ENCODE data around the gene ADCY5.

Gene ADCY5

DNA sequence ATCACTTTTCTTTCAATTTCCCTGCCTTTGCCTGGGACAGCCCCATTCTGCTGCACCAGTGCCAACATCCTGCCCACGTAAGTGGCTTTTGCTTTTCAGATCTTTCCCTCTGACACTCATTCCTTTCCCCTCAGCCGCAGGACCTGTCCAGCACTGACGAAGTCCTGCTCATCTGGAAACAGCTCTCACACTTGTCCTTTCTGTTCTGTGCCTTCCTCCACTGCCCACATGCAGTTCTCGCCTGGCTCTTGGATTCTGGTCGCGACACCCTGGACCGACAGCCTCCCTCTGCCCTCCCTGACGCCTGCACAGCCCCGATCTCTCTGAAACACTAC is 99.7 kb downstream of the ADCY5 start:
- no peak overlapping the region for H3K4me3 ChIP-seq (ENCODE audit: low read length)
- no peaks in the 10 kb centered on the region for H3K4me1 ChIP-seq (ENCODE audit: control insufficient read depth, insufficient read depth, low read length)
- H3K9ac ChIP-seq (ENCODE audit: low read depth, low read length): no peak overlapping the region
- H3K9me3 ChIP-seq (replicated peaks; ENCODE audit: low read length): no peaks in the 10 kb centered on the region
- no peak overlapping the region for H3K4me2 ChIP-seq (ENCODE audit: low read length)
- no peaks in the 10 kb centered on the region for H3K36me3 ChIP-seq (ENCODE audit: insufficient read depth, low read length)
- peaks cover 89% of the 10 kb centered on the region for H3K27me3 ChIP-seq (ENCODE audit: control insufficient read depth, insufficient read depth, low read length)

GRCh38 chr3:123348471-123349200 is 100.3 kb downstream of the ADCY5 start:
- H3K9ac ChIP-seq (ENCODE audit: low read depth, low read length): no peak overlapping the region
- H3K4me1 ChIP-seq (ENCODE audit: control insufficient read depth, insufficient read depth, low read length): no peaks in the 10 kb centered on the region
- H3K36me3 ChIP-seq (ENCODE audit: insufficient read depth, low read length): no peaks in the 10 kb centered on the region
- peaks cover 84% of the 10 kb centered on the region for H3K27me3 ChIP-seq (ENCODE audit: control insufficient read depth, insufficient read depth, low read length)
- H3K4me2 ChIP-seq (ENCODE audit: low read length): no peak overlapping the region
- no peaks in the 10 kb centered on the region for H3K9me3 ChIP-seq (replicated peaks; ENCODE audit: low read length)
- H3K4me3 ChIP-seq (ENCODE audit: low read length): no peak overlapping the region

GRCh38 chr3:123347691-123348264 is 101.1 kb downstream of the ADCY5 start:
- H3K4me3 ChIP-seq (ENCODE audit: low read length): no peak overlapping the region
- no peaks in the 10 kb centered on the region for H3K4me1 ChIP-seq (ENCODE audit: control insufficient read depth, insufficient read depth, low read length)
- H3K9me3 ChIP-seq (replicated peaks; ENCODE audit: low read length): no peaks in the 10 kb centered on the region
- H3K36me3 ChIP-seq (ENCODE audit: insufficient read depth, low read length): no peaks in the 10 kb centered on the region
- H3K4me2 ChIP-seq (ENCODE audit: low read length): no peak overlapping the region
- H3K9ac ChIP-seq (ENCODE audit: low read depth, low read length): no peak overlapping the region
- peaks cover 82% of the 10 kb centered on the region for H3K27me3 ChIP-seq (ENCODE audit: control insufficient read depth, insufficient read depth, low read length)

DNA sequence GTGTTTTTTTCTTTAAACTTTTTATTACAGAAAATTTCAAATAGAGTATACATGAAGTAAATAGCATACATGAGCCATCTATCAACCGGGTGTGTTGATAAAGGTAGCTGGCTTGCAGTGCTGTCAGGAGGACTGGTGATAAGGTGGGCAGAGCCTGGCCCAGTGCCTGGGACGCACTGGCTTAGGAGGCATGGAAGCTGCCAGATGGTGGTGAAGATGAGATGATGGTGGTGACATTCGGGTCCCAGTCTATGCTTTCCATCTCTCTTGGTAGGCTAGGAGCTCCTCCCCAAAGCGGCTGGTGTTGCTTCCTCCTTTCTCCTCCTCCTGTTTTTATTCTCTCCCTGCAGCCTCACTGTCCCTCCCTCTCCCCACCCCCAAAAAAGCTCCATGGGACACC is 101.7 kb downstream of the ADCY5 start:
- Histone ChIP-seq H3K4me1 (ENCODE audit: control insufficient read depth, insufficient read depth, low read length) (no peaks in the 10 kb centered on the region), H3K36me3 (ENCODE audit: insufficient read depth, low read length) (no peaks in the 10 kb centered on the region)

DNA sequence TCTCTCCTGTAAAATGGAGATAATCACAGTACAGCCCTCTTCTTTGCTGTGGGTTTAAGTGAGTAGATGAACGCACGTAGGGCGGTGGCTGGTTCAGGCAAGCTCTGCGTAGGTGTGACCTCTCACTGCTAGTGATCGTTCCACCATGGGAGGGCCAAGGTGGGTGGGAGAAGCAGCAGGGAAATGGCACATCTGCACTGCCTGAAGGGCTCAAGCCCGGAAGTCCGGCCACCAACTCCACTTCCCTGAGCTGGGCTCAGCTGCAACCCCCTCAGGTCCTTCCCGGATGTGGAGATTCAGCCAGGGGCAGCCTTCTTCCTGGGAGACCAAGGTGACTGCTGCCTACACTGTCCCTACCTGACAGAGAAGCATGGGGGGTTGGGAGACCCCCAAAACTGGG is 102.9 kb downstream of the ADCY5 start:
- Histone ChIP-seq H3K27me3 (ENCODE audit: control insufficient read depth, insufficient read depth, low read length) (peaks cover 71% of the 10 kb centered on the region), H3K4me1 (ENCODE audit: control insufficient read depth, insufficient read depth, low read length) (no peaks in the 10 kb centered on the region), H3K9me3 (replicated peaks; ENCODE audit: low read length) (no peaks in the 10 kb centered on the region), H3K4me2 (ENCODE audit: low read length) (no peak overlapping the region), H3K9ac (ENCODE audit: low read depth, low read length) (no peak overlapping the region), H3K4me3 (ENCODE audit: low read length) (no peak overlapping the region), H3K36me3 (ENCODE audit: insufficient read depth, low read length) (no peaks in the 10 kb centered on the region)

More for the DNA sequence above, 101.7 kb downstream of the ADCY5 start:
- no peak overlapping the region for H3K4me2 ChIP-seq (ENCODE audit: low read length)
- no peak overlapping the region for H3K4me3 ChIP-seq (ENCODE audit: low read length)
- H3K9me3 ChIP-seq (replicated peaks; ENCODE audit: low read length): no peaks in the 10 kb centered on the region
- no peak overlapping the region for H3K9ac ChIP-seq (ENCODE audit: low read depth, low read length)
- H3K27me3 ChIP-seq (ENCODE audit: control insufficient read depth, insufficient read depth, low read length): peaks cover 81% of the 10 kb centered on the region

DNA sequence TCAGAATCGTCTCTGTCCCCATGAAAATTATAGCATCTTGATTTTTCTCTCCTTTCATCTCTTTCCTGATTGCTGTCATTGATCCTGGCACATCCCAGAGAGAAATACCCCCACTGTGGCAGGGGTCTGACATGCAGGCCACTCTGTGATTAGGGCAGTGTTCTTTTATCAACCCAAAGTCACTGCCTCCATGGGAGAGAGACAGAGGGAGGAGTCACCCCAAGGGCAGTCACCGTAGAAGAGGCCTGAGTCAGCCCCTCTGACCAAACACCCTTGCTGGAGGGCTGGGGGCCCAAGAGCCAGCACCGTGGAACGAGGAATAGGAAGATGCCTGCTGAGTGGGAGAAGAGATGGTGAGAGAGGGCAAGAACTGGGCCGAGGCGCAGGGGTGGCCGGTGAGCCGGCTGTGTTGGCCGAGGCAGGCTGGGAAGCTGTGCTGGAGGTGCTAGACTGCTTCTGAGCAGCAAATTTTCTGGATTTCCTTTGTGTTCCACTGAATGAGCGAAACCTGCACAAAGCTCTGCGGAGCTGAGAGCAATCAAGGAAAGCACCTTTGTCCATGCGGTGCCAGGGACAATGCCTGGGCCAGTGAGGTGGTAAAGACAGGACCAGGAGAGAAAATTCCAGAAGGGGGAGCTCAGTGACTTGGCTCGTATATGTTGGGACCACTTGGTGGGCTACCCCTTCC is 103.8 kb downstream of the ADCY5 start:
- Histone ChIP-seq H3K36me3 (ENCODE audit: insufficient read depth, low read length) (no peaks in the 10 kb centered on the region), H3K4me2 (ENCODE audit: low read length) (no peak overlapping the region), H3K27me3 (ENCODE audit: control insufficient read depth, insufficient read depth, low read length) (peaks cover 70% of the 10 kb centered on the region), H3K9ac (ENCODE audit: low read depth, low read length) (no peak overlapping the region), H3K9me3 (replicated peaks; ENCODE audit: low read length) (no peaks in the 10 kb centered on the region), H3K4me1 (ENCODE audit: control insufficient read depth, insufficient read depth, low read length) (no peaks in the 10 kb centered on the region), H3K4me3 (ENCODE audit: low read length) (no peak overlapping the region)

DNA sequence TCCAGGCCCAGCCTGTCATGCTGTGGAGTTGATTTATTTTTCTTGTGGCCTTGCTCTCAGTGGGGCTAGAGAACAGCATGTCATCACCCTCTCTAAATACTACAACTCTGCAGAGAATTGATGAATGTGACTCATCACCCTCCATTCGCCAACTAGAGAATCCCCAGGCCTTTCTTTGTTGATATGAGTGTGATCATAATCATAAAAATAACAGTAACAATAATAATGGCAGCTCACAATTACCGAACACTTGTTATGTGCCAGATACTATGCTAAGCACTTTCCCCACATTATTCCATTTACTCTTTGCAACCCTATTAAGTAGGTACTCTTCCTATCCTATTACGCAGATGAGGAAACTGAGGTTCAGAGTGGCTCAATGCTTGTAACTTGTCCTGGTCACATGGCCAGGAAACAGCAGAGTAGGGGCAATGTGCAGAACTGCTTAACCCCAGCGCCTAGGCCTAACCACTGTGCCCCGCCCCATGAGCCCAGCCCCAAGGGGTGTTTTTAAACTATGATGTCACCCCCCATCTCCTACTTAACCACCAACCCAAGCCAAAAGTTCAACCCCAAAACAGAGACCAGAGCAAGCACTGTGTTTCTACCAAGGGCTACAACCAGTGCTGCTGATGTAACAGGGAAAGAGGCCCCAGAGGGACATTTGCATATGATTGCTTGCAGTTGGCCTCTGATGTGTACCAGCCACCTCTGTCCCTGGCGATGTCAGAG is 104.5 kb downstream of the ADCY5 start:
- Histone ChIP-seq H3K4me3 (ENCODE audit: low read length) (no peak overlapping the region), H3K9ac (ENCODE audit: low read depth, low read length) (no peak overlapping the region), H3K36me3 (ENCODE audit: insufficient read depth, low read length) (no peaks in the 10 kb centered on the region), H3K4me1 (ENCODE audit: control insufficient read depth, insufficient read depth, low read length) (no peaks in the 10 kb centered on the region), H3K4me2 (ENCODE audit: low read length) (no peak overlapping the region), H3K9me3 (replicated peaks; ENCODE audit: low read length) (no peaks in the 10 kb centered on the region), H3K27me3 (ENCODE audit: control insufficient read depth, insufficient read depth, low read length) (peaks cover 64% of the 10 kb centered on the region)

DNA sequence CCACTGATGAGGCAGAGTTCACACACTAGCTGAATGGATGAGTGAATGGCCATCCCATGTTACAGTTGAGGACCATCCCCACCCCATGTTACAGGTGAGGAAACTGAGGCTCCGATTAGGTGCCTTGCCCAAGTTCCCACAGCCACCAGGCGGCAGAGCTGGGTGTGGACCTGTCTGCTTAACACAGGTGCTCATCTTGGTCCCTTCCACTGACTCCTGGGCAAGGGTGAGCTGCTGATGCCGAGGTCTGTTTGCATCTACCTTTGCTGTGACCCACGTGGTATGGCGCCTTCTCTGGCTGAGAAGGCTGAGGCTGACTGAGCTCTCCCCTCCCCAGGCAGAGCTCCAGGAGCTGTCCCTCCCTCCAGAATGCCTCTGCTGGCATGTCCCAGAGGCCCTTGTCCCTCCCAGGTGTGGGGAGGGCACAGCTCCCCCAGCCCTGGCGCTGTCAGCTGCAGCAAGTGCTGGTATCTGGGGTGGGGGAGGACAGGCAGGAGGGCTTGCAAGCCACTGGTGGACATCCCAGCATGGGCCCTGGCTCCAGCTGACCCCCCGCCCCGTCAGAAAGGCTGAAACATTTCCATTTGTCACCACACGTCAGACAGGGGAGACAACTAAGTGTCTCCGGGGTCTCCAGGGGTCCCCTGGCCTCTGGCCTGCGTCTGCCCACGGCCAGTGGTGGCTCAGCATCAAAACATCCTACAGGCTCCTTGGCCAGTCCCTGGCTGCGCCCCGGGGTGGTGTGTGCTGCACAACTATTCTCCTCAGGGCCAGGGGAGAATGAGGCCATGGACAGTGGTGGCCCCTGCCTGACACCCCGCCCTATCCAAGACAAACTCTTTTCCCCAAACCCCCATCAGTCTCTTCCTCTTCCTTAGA is 105.4 kb downstream of the ADCY5 start:
- no peaks in the 10 kb centered on the region for H3K4me1 ChIP-seq (ENCODE audit: control insufficient read depth, insufficient read depth, low read length)
- H3K9me3 ChIP-seq (replicated peaks; ENCODE audit: low read length): no peaks in the 10 kb centered on the region
- no peak overlapping the region for H3K4me3 ChIP-seq (ENCODE audit: low read length)
- no peaks in the 10 kb centered on the region for H3K36me3 ChIP-seq (ENCODE audit: insufficient read depth, low read length)
- H3K4me2 ChIP-seq (ENCODE audit: low read length): no peak overlapping the region
- H3K27me3 ChIP-seq (ENCODE audit: control insufficient read depth, insufficient read depth, low read length): peaks cover 63% of the 10 kb centered on the region
- no peak overlapping the region for H3K9ac ChIP-seq (ENCODE audit: low read depth, low read length)

GRCh38 chr3:123342631-123343080 is 106.2 kb downstream of the ADCY5 start:
- no peaks in the 10 kb centered on the region for H3K9me3 ChIP-seq (replicated peaks; ENCODE audit: low read length)
- no peaks in the 10 kb centered on the region for H3K4me1 ChIP-seq (ENCODE audit: control insufficient read depth, insufficient read depth, low read length)
- no peaks in the 10 kb centered on the region for H3K36me3 ChIP-seq (ENCODE audit: insufficient read depth, low read length)
- H3K9ac ChIP-seq (ENCODE audit: low read depth, low read length): no peak overlapping the region
- peaks cover 62% of the 10 kb centered on the region for H3K27me3 ChIP-seq (ENCODE audit: control insufficient read depth, insufficient read depth, low read length)
- H3K4me3 ChIP-seq (ENCODE audit: low read length): no peak overlapping the region
- no peak overlapping the region for H3K4me2 ChIP-seq (ENCODE audit: low read length)

GRCh38 chr3:123341871-123342630 is 106.8 kb downstream of the ADCY5 start:
- Histone ChIP-seq H3K36me3 (ENCODE audit: insufficient read depth, low read length) (no peaks in the 10 kb centered on the region), H3K4me1 (ENCODE audit: control insufficient read depth, insufficient read depth, low read length) (no peaks in the 10 kb centered on the region), H3K4me3 (ENCODE audit: low read length) (no peak overlapping the region), H3K4me2 (ENCODE audit: low read length) (no peak overlapping the region), H3K9ac (ENCODE audit: low read depth, low read length) (no peak overlapping the region), H3K27me3 (ENCODE audit: control insufficient read depth, insufficient read depth, low read length) (peaks cover 62% of the 10 kb centered on the region), H3K9me3 (replicated peaks; ENCODE audit: low read length) (no peaks in the 10 kb centered on the region)
